ENCODE measurements around the gene RCN1.

The RCN1 gene

DNA sequence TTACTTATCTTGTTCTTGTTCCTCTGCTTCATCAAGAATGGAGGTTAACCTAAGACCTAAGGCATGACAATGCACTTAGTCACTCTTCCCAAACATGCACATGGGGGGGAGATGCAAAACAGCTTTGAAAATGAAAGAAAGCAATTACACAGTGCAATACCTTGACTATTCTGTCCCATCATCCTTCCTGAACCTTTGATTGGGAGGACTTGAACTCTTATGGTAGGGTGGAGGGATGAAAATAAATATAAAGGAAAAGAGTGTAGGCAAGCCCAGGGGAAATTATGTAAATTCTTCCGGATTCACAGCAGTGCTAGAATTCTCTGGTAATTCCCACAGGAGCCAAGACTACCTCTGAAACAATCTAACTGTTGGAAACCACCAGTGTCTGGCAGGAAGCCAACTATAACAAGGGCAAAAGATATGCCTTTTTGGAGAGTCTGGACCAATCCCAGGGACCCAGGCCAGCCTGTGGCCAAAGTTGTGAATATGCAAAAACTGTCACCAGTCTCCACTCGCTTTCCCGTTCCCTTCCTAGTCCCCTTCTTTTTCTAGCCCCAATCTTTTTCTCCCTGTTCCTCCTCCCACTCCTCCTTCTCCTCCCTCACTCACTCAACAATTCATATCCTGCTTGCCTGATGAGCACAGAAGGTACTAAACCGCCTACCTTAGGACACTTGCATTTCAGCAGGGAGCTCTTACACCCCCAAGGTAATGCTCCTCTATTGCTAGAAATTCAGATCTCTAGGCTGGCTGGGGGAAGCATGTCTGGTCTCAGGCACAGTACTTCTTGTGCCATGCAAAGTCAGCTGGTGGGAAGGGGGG, 2.5 kb upstream of the RCN1 start:
- peak; percentile 44 for DNase-seq (ENCODE audit: extremely low spot score)
- ChIA-PET POLR2A (no interaction called here), CTCF (interaction anchor here (1.7 kb wide), 1 partner anchor 16 kb away, joined by 3 read pairs; no protein-coding TSS in a partner anchor)

DNA sequence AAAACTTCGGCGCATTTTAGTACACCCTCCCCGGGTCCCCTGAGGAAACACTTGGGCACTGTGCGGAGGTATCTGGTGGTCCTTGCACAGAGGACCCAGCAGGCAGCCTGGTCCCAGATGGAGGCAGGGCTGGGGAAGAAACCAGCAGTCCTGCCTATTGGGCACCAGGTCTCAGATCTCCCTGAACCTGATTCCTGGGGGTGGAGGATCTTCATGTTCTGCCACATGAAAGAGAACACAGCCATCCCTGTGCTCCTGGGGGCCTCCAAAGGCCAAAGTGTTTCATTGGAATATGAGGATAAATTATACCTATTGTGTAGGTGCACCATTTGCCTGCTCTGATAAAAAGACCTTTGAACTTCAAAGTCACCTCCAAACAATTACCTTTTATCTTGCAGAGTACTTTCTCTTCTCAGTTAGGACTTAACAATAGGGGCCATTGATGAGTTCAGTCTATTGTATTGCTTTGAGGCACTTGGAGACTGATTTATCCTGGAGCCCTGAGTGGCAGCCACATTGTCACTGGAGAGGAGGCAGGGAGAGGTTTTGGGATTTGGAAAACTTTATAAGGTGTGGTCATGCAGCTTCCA, 1.8 kb downstream of the RCN1 start:
- ChIA-PET CTCF (no interaction called here), POLR2A (no interaction called here)
- no peak for TF ChIP-seq FOXK2 (IDR thresholded peaks at IDR 0.05)
- no peak for DNase-seq (ENCODE audit: extremely low spot score)

More for the DNA sequence above, 2.5 kb upstream of the RCN1 start:
- TF ChIP-seq LEF1 (IDR thresholded peaks at IDR 0.05; ENCODE audit: borderline replicate concordance): no peak
- no peak for TF ChIP-seq FOXK2 (IDR thresholded peaks at IDR 0.05)
- TF ChIP-seq ARNT (IDR thresholded peaks at IDR 0.05): no peak
- no peak for TF ChIP-seq SP1 (IDR thresholded peaks at IDR 0.05)
- TF ChIP-seq HDGF (IDR thresholded peaks at IDR 0.05; ENCODE audit: borderline replicate concordance): no peak
- TF ChIP-seq, protein P1, sequence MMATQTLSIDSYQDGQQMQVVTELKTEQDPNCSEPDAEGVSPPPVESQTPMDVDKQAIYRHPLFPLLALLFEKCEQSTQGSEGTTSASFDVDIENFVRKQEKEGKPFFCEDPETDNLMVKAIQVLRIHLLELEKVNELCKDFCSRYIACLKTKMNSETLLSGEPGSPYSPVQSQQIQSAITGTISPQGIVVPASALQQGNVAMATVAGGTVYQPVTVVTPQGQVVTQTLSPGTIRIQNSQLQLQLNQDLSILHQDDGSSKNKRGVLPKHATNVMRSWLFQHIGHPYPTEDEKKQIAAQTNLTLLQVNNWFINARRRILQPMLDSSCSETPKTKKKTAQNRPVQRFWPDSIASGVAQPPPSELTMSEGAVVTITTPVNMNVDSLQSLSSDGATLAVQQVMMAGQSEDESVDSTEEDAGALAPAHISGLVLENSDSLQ (IDR thresholded peaks at IDR 0.05): no peak
- TF ChIP-seq SUZ12 (IDR thresholded peaks at IDR 0.05): no peak
- no peak for TF ChIP-seq L3MBTL2 (conservative IDR thresholded peaks at IDR 0.05)

GRCh38 chr11:32094923-32095322, 4.0 kb downstream of the RCN1 start:
- POLR2A ChIA-PET: no interaction called here
- CTCF ChIA-PET: interaction anchor here (0.7 kb wide), 1 partner anchor 137 kb away, joined by 3 read pairs; no protein-coding TSS in a partner anchor
- TF ChIP-seq, protein P1 (IDR thresholded peaks at IDR 0.05): no peak
- no peak for TF ChIP-seq L3MBTL2 (conservative IDR thresholded peaks at IDR 0.05)
- no peak for TF ChIP-seq NFRKB (IDR thresholded peaks at IDR 0.05)
- TF ChIP-seq BHLHE40 (IDR thresholded peaks at IDR 0.05; ENCODE audit: borderline replicate concordance): no peak
- TF ChIP-seq HDGF (IDR thresholded peaks at IDR 0.05; ENCODE audit: borderline replicate concordance): no peak
- TF ChIP-seq TARDBP (IDR thresholded peaks at IDR 0.05): no peak
- TF ChIP-seq ZNF384 (IDR thresholded peaks at IDR 0.05): no peak
- TF ChIP-seq ARNT (IDR thresholded peaks at IDR 0.05): no peak
- no peak for TF ChIP-seq CTBP1 (IDR thresholded peaks at IDR 0.05; ENCODE audit: borderline replicate concordance)
- TF ChIP-seq SUZ12 (IDR thresholded peaks at IDR 0.05): no peak
- no peak for TF ChIP-seq FOXA1 (IDR thresholded peaks at IDR 0.05)
- no peak for TF ChIP-seq LEF1 (IDR thresholded peaks at IDR 0.05; ENCODE audit: borderline replicate concordance)
- TF ChIP-seq SP1 (IDR thresholded peaks at IDR 0.05): no peak
- TF ChIP-seq FOXM1 (IDR thresholded peaks at IDR 0.05; ENCODE audit: borderline replicate concordance): no peak
- no peak for TF ChIP-seq FOXK2 (IDR thresholded peaks at IDR 0.05)
- no peak for TF ChIP-seq ELF4 (IDR thresholded peaks at IDR 0.05)

GRCh38 chr11:32098142-32098903, 7.4 kb downstream of the RCN1 start:
- TF ChIP-seq CTBP1 (IDR thresholded peaks at IDR 0.05; ENCODE audit: borderline replicate concordance) (no peak), BHLHE40 (IDR thresholded peaks at IDR 0.05; ENCODE audit: borderline replicate concordance) (no peak), ELF4 (IDR thresholded peaks at IDR 0.05) (no peak), LEF1 (IDR thresholded peaks at IDR 0.05; ENCODE audit: borderline replicate concordance) (no peak), HDGF (IDR thresholded peaks at IDR 0.05; ENCODE audit: borderline replicate concordance) (no peak), FOXK2 (IDR thresholded peaks at IDR 0.05) (no peak), SUZ12 (IDR thresholded peaks at IDR 0.05) (no peak), ARNT (IDR thresholded peaks at IDR 0.05) (no peak), NFRKB (IDR thresholded peaks at IDR 0.05) (no peak), SP1 (IDR thresholded peaks at IDR 0.05) (no peak), TARDBP (IDR thresholded peaks at IDR 0.05) (no peak), FOXM1 (IDR thresholded peaks at IDR 0.05; ENCODE audit: borderline replicate concordance) (no peak), ZNF384 (IDR thresholded peaks at IDR 0.05) (no peak), FOXA1 (IDR thresholded peaks at IDR 0.05) (no peak), L3MBTL2 (conservative IDR thresholded peaks at IDR 0.05) (no peak)
- TF ChIP-seq, protein P1 (IDR thresholded peaks at IDR 0.05): no peak
- CTCF ChIA-PET: no interaction called here
- DNase-seq (ENCODE audit: extremely low spot score): no peak
- POLR2A ChIA-PET: no interaction called here

More at GRCh38 chr11:32094923-32095322, 4.0 kb downstream of the RCN1 start:
- DNase-seq (ENCODE audit: extremely low spot score): no peak

DNA sequence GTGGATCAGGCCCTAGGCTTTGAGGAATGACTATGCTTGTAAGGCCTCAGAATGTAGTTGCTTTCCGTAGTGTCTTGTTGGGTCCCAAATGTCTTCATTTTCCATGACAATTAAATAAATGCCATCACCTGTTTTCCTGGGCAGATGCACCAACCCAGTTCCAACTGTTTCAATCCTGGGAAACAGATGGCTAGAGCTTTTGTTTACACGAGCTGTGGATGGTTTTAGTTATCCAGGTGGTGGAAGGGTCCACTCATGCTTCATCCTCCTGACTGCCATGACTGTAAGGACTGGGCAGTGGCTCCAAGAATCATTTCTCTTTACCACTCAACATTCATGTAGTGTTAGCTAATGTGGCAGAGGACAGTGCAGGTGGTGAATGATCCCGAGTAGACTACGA, 8.6 kb downstream of the RCN1 start:
- CTCF ChIA-PET: no interaction called here
- DNase-seq (ENCODE audit: extremely low spot score): no peak
- TF ChIP-seq SP1 (IDR thresholded peaks at IDR 0.05) (no peak), SUZ12 (IDR thresholded peaks at IDR 0.05) (no peak), BHLHE40 (IDR thresholded peaks at IDR 0.05; ENCODE audit: borderline replicate concordance) (no peak), L3MBTL2 (conservative IDR thresholded peaks at IDR 0.05) (no peak), FOXA1 (IDR thresholded peaks at IDR 0.05) (no peak), ELF4 (IDR thresholded peaks at IDR 0.05) (no peak), TARDBP (IDR thresholded peaks at IDR 0.05) (no peak)
- TF ChIP-seq, protein P1 (IDR thresholded peaks at IDR 0.05): no peak
- POLR2A ChIA-PET: no interaction called here

Data from HEK293T (cell line).